LNCaP clone FGC (cell line): ENCODE results near the gene STPG3.

Experiments
- DNase-seq: peaks from one replicate; pipeline ENCODE4 v3.0.0-alpha.2; 2011; ENCODE audit warnings: low read depth
- H3K4me3 ChIP-seq: 2 replicates; pipeline ENCODE4 v1.5.1; 2011; ENCODE audit warnings: mild to moderate bottlenecking, low read depth, low read length, control low read depth
- CTCF ChIP-seq: IDR thresholded peaks from 2 replicates; pipeline ENCODE4 v1.5.1; 2012; ENCODE audit warnings: mild to moderate bottlenecking; ENCODE audit not compliant: control insufficient read depth, insufficient read depth; ENCODE audit errors: extremely low read depth

STPG3 gene

GRCh38 chr9:137265496-137266161, 14.5 kb downstream of the STPG3 start:
- no peak for TF ChIP-seq CTCF
- no peak for DNase-seq
- H3K4me3 ChIP-seq = no peak overlapping the region

GRCh38 chr9:137266162-137266527, 15.1 kb downstream of the STPG3 start:
- TF ChIP-seq CTCF = no peak
- no peak for DNase-seq
- no peak overlapping the region for H3K4me3 ChIP-seq

- no peak for TF ChIP-seq CTCF
- no peak overlapping the region for H3K4me3 ChIP-seq
- no peak for DNase-seq
Observed at GRCh38 chr9:137266585-137267453, 15.7 kb downstream of the STPG3 start.

- H3K4me3 ChIP-seq = peak overlapping the region; percentile 47
- DNase-seq = no peak
- TF ChIP-seq CTCF = no peak
Observed at GRCh38 chr9:137267933-137268355, 16.9 kb downstream of the STPG3 start.

- H3K4me3 ChIP-seq = peak overlapping the region; percentile 47
- TF ChIP-seq CTCF = no peak
- DNase-seq = no peak
Observed at GRCh38 chr9:137268538-137269201, 17.6 kb downstream of the STPG3 start.

- DNase-seq = peak; percentile 88
- TF ChIP-seq CTCF = no peak
- H3K4me3 ChIP-seq = peak overlapping the region; percentile 47
Observed at GRCh38 chr9:137269231-137269772, 18.2 kb downstream of the STPG3 start.
